ENCODE results near the gene NACC2. TPM values are rescaled to one million over a fixed set of nuclear protein-coding genes. Genes with fewer than 3 reads are reported as not detected.
"Not testable (repeated sequence)": the region's sequence is repeated elsewhere in the genome, so short reads cannot be mapped to it uniquely, and the experiment has no call there.

The NACC2 gene
- total RNA-seq, 2 donors from 2014 or later, result 28.6 to 38.5 TPM

GRCh38 chr9:136044207-136044970, 50.7 kb downstream of the NACC2 start:
- intact Hi-C loops (cut with DNase I), result no loop called here
- no peak for DNase-seq

GRCh38 chr9:136043441-136043991, 51.6 kb downstream of the NACC2 start:
- DNase-seq (no peak), ATAC-seq (no peak)
- intact Hi-C loops (cut with DNase I), result no loop called here

More at GRCh38 chr9:136044207-136044970, 50.7 kb downstream of the NACC2 start:
- ATAC-seq, result no peak

- ATAC-seq (no peak), DNase-seq (no peak)
- intact Hi-C loops (cut with DNase I), result no loop called here
Measured at GRCh38 chr9:136042541-136042940, 52.5 kb downstream of the NACC2 start.

- intact Hi-C loops (cut with DNase I); DNase-seq; ATAC-seq: not testable (repeated sequence)
Measured at GRCh38 chr9:136040848-136041247, 54.2 kb downstream of the NACC2 start.

- ATAC-seq (no peak), DNase-seq (no peak)
- intact Hi-C loops (cut with DNase I), result no loop called here
Measured at GRCh38 chr9:136039488-136039887, 55.6 kb downstream of the NACC2 start.

- intact Hi-C loops (cut with DNase I), result no loop called here
- ATAC-seq (no peak), DNase-seq (no peak)
Measured at GRCh38 chr9:136036848-136037247, 58.2 kb downstream of the NACC2 start.

- intact Hi-C loops (cut with DNase I), result no loop called here
- peak in 1 of 2 donors; percentile 64 for ATAC-seq
Measured at GRCh38 chr9:136036050-136036449, 59.0 kb downstream of the NACC2 start.

GRCh38 chr9:136031741-136032730, 63.1 kb downstream of the NACC2 start:
- intact Hi-C loops (cut with DNase I), result no loop called here
- ATAC-seq, result peak in 1 of 2 donors; percentile 55
- no peak for DNase-seq

More at GRCh38 chr9:136036050-136036449, 59.0 kb downstream of the NACC2 start:
- DNase-seq, result no peak

- intact Hi-C loops (cut with DNase I), result no loop called here
- DNase-seq (no peak), ATAC-seq (no peak)
Measured at GRCh38 chr9:136031094-136031493, 64.0 kb downstream of the NACC2 start.

- DNase-seq (no peak), ATAC-seq (no peak)
- intact Hi-C loops (cut with DNase I), result no loop called here
Measured at GRCh38 chr9:136029556-136029955, 65.5 kb downstream of the NACC2 start.

GRCh38 chr9:136028760-136029470, 66.2 kb downstream of the NACC2 start:
- ATAC-seq (no peak), DNase-seq (no peak)
- intact Hi-C loops (cut with DNase I), result no loop called here

- DNase-seq; ATAC-seq; intact Hi-C loops (cut with DNase I): not testable (repeated sequence)
Measured at GRCh38 chr9:136026943-136027289, 68.2 kb downstream of the NACC2 start.

- DNase-seq (no peak), ATAC-seq (no peak)
- intact Hi-C loops (cut with DNase I), result no loop called here
Measured at GRCh38 chr9:136026266-136026942, 68.7 kb downstream of the NACC2 start.

- intact Hi-C loops (cut with DNase I), result no loop called here
Measured at GRCh38 chr9:136025481-136025880, 69.6 kb downstream of the NACC2 start.

GRCh38 chr9:136024696-136025316, 70.3 kb downstream of the NACC2 start:
- DNase-seq, result no peak

More at GRCh38 chr9:136025481-136025880, 69.6 kb downstream of the NACC2 start:
- no peak for ATAC-seq
- DNase-seq, result no peak

GRCh38 chr9:136024286-136024685, 70.8 kb downstream of the NACC2 start:
- DNase-seq (no peak), ATAC-seq (no peak)
- intact Hi-C loops (cut with DNase I), result no loop called here

More at GRCh38 chr9:136024696-136025316, 70.3 kb downstream of the NACC2 start:
- peak; percentile 6 to 9 for ATAC-seq
- intact Hi-C loops (cut with DNase I), result no loop called here

- intact Hi-C loops (cut with DNase I), result no loop called here
- DNase-seq (peak; percentile 85), ATAC-seq (peak; percentile 69 to 88)
Measured at GRCh38 chr9:136023410-136024225, 71.5 kb downstream of the NACC2 start.

Data from left cardiac atrium (tissue), 4 donors.